Left ventricle myocardium superior (tissue), 1 donor: ENCODE measurements around the gene PIK3R4. TPM values are rescaled to one million over a fixed set of nuclear protein-coding genes. Genes with fewer than 3 reads are reported as not detected.

Source experiments
- ATAC-seq: fragments of 200-7000 bp; cut with Tn5 transposase; one replicate; pipeline ENCODE4 v1.9.1; 2020; ENCODE audit warnings: mild to moderate bottlenecking, moderate library complexity
- DNase-seq: peaks from one replicate; pipeline ENCODE4 v3.0.0-alpha.2; 2020
- intact Hi-C: fragments of 100-400 bp; cut with micrococcal nuclease; formaldehyde crosslinking; loops from one replicate; pipeline ENCODE4 v1.11.0; 2022
- total RNA-seq: library from RNA; stranded (reverse); fragmentation: NEBNext Ultra II Directional; extraction: Animal tissue kit (Norgen Biotek cat#: 25700); gene quantifications from one replicate; pipeline ENCODE4 v1.2.1, GENCODE V29; 2021
- donor health status: DM: no; HTN: yes; CAD: no; lungs with severe emphysema.

The PIK3R4 gene
- total RNA-seq, 1 donor from 2014 or later = 13.9 TPM

- DNase-seq (no peak), ATAC-seq (no peak)
- intact Hi-C loops = no loop called here
Measured at GRCh38 chr3:130654091-130654490, 92.5 kb downstream of the PIK3R4 start.

- intact Hi-C loops = no loop called here
- ATAC-seq (no peak), DNase-seq (no peak)
Measured at GRCh38 chr3:130649061-130649654, 97.5 kb downstream of the PIK3R4 start.

- ATAC-seq (no peak), DNase-seq (no peak)
- intact Hi-C loops = no loop called here
Measured at GRCh38 chr3:130648293-130648692, 98.3 kb downstream of the PIK3R4 start.

DNA sequence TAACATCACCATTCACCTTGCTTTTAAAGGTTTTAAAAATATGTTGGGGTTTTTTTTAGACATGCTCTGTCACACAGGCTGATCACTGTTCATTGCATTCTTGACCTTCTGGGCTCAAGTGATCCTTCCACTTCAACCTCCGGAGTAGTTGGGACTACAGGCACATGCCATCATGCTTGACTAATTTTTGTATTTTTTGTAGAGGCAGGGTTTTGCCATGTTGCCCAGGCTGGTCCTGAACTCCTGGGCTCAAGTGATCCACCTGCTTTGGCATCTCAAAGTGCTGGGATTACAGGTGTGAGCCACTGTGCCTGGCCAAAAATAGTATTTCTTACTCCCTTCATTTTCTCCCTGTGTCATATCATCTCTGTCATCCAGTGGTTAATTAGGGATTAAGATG is 101.4 kb downstream of the PIK3R4 start:
- DNase-seq (no peak), ATAC-seq (no peak)
- intact Hi-C loops = no loop called here

DNA sequence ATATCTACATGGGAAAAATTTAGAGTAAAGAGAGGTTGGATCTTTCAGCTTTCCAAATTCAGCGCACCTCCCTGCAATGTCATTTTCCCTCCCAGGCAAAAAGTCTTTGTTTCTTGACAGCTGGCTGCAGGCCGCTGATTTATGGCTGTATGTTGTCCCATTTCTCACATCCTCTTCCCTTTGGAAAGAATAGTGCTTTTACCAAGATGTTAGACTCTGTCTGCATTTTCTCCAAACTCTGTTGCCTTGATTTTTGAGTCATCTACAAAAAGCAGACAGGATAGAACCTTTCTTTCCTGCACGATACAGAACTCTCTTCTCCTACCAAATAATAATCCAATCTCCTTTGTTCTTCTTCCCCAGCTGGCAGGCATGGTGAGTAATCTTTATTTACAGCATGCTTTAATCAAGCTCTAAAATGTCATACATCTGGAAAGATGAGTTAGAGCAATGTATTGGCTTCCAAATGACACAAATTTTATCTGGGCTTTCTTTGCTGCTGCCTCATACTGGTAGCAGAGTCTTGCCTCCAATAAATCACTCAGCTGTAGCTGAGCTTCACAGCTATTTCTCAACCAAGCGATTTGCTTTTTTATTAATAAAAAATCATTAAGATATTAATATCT is 101.9 kb downstream of the PIK3R4 start:
- no peak for DNase-seq
- intact Hi-C loops = no loop called here
- no peak for ATAC-seq

DNA sequence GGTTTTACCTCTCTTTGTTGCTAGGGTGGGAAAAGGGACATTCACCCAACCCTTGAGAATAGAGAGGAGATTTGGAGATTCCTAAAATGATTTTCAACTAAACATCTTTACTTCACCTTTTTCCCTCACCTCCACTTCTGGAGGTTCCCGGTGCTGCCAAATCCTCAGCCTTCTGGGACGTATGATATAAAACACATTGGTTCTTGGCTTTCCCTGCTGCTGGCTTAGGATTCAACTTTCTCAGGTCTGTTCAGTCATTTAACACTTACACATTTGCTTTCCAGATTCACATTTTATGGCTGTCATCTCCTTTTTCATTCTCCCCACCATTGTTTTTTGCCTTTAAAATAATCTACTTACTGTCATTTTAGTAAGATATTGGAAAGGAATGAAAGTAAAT is 106.6 kb downstream of the PIK3R4 start:
- DNase-seq = no peak
- intact Hi-C loops = no loop called here

GRCh38 chr3:130636480-130637234 is 110.0 kb downstream of the PIK3R4 start:
- intact Hi-C loops = no loop called here
- ATAC-seq (no peak), DNase-seq (no peak)

More for the DNA sequence above, 106.6 kb downstream of the PIK3R4 start:
- no peak for ATAC-seq

DNA sequence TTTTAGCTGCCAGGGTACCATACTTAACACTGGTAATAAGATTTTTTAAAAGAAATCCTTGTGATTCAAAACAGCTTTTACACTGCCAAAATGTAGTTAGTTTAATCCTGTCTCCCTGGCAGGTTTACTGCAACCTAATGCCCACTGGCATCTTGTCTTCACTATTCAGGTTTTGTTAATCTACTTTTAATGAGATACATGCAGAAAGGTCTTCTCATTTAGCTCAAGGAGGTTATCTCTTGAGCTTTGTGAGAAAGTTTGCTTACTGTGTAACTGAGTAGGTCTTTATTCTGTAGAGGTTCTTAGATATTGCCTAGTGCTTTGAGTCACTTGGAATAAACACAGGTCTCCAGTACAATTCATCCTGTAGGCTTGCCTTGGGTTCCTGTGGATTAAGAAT is 110.7 kb downstream of the PIK3R4 start:
- intact Hi-C loops = no loop called here
- no peak for ATAC-seq
- no peak for DNase-seq

GRCh38 chr3:130635285-130635684 is 111.3 kb downstream of the PIK3R4 start:
- DNase-seq = no peak
- ATAC-seq = no peak
- intact Hi-C loops = no loop called here

Other genes starting within 250 kb of the PIK3R4 start
- 1.6 TPM for gene COL6A6, start 229.7 kb downstream of the PIK3R4 start, total RNA-seq
- gene ATP2C1, start 147.3 kb upstream of the PIK3R4 start, total RNA-seq = 56.6 TPM